Muscle of arm (tissue), 12 donors: ENCODE results near the gene ARRDC1. TPM values are rescaled to one million over a fixed set of nuclear protein-coding genes. Genes with fewer than 3 reads are reported as not detected.
A peak's percentile ranks its signal among the peaks of the same experiment; 100 is the strongest.
"Not testable (repeated sequence)": the region's sequence is repeated elsewhere in the genome, so short reads cannot be mapped to it uniquely, and the experiment has no call there.

Experiments
- DNase-seq: peaks from one replicate; pipeline ENCODE4 v3.0.0-alpha.2; 2013
- polyA plus RNA-seq, 12 donors: library from polyadenylated mRNA; unstranded; fragments of 120-200 nt; gene quantifications; one replicate each; pipeline ENCODE4 v1.2.1, GENCODE V29; 2013; ENCODE audit not compliant: insufficient read length in 12 of 12

ARRDC1 gene
- polyA plus RNA-seq, 12 donors = 18.7 to 71.0 (median 33.4) TPM; not detected in 1

DNA sequence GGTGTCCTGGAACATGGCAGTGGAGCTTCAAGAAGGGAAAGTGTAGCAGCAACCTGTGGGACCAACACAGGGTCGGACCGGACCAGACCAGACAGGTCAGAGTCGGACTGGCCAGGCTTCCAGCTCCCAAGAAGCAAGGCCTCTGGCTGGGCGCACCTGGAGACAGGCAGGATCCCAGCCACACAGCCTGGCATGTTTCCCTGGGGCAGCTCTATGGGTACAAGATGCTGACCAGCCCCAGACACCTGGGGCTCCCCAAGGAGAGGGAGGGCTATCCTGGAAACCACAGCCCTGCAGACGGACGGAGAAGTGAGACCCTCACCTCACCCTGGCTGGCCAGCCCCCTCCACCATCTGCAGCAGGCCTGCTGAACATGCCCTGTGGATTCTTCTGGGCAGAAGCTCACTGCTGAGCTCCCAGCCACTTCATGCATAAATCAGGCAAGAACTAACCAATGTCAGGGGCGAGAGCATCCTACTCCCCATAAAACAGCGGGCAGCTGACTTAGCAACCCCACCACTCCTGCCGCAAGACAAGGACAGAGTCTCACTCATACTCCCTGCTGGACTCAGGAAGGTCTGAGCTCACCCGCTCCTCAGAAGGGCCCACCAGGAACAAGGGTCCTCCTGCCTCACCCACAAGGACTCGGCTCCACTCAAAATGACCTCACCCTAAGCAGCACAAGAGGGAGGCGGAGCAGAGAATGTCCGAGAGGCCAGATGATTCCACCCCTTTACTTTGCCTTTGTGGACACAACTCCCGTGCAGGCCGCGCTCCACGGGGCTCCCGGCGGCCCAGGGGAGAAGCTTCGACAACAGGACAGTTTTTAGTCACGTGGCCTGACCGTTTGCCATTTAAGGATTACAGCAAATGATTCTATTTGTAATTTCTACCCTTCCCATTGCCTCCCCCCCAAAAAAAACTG, 23.9 kb upstream of the ARRDC1 start:
- DNase-seq = no peak

DNA sequence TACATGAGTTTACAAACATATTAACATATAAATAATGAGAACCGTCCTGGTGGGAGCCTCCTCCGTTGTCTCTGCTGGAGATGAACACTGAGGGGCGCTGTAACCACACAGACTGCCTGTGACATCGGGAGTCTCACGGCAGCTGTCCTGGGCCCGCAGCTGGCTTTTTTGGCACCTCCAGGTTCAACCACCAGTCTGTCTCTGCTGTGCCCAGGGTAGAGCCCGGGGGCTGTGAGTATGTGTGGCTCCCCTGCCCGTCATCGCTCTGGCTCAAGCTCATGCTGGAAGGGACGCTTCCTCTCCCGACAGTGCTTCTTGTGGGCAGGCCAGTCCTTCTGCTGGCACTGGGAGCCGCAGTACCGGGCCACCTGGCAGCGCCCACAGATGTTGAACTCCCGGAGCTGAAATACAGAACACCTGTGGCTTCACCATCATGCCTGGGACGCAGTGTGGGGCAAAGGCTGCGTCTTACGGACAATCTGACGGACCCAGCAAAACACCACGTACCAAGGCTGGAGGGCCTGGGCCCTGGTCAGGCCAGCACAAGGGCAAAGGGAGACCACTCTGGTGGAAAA, 23.1 kb upstream of the ARRDC1 start:
- no peak for DNase-seq

GRCh38 chr9:137583347-137583746, 22.1 kb upstream of the ARRDC1 start:
- DNase-seq = no peak

DNA sequence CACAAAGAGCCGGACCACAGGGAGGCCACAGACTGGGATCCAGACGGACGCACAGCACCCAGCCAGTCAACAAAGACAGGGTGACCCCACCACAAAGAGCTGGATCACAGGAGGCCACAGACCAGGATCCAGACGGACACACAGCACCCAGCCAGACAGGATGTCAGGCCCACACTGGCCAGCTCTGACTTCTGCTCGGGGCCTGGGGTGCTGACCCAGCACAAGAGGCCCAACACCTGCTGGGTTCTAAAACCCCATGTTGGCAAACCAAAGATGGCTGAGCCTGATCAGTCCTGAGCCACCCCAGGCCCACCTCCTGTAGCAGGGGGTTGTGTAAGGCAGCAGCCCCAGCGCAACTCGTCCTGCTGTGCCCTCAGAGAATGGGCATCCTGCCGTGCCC, 21.5 kb upstream of the ARRDC1 start:
- no peak for DNase-seq

DNA sequence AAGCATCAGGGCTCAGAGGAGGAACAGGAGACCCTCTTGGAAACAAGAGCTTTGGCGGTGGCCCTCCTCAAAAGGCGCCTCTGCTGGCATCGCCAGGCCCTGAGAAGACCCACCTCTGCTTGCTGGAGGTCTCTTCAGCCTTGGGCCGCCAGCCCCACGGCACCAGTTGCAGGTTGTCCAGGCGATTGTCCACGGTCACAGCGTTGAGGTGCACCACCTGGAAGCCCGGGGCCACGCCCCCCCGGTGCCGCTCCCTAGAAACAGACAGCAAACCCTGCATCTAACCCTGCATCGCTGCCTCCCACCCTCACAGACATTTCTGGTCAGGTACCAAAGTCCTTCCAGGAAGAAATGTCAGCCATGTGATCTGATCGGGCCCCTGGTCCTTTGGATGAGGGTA, 18.6 kb upstream of the ARRDC1 start:
- DNase-seq = no peak

DNA sequence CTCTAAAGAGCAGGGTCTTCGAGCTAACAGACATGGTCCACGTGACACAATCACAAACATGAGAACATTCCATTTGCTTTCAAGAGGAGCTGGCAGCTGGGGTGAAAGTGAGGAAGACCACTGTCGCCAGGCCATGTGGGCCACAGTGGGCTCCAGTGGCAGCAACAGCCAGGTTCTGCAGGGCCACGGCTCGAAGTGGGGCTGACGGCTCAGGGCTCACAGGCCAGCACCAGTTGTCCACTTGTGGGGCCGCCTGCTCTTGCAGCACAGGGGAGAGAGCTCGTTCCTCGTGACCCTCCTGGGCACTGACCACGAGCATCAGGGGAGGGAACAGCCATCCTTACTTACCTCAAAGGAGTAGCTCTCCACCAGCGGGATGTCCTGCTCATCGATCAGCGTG, 17.2 kb upstream of the ARRDC1 start:
- no peak for DNase-seq

- no peak for DNase-seq
Measured at GRCh38 chr9:137588891-137589290, 16.6 kb upstream of the ARRDC1 start.

DNA sequence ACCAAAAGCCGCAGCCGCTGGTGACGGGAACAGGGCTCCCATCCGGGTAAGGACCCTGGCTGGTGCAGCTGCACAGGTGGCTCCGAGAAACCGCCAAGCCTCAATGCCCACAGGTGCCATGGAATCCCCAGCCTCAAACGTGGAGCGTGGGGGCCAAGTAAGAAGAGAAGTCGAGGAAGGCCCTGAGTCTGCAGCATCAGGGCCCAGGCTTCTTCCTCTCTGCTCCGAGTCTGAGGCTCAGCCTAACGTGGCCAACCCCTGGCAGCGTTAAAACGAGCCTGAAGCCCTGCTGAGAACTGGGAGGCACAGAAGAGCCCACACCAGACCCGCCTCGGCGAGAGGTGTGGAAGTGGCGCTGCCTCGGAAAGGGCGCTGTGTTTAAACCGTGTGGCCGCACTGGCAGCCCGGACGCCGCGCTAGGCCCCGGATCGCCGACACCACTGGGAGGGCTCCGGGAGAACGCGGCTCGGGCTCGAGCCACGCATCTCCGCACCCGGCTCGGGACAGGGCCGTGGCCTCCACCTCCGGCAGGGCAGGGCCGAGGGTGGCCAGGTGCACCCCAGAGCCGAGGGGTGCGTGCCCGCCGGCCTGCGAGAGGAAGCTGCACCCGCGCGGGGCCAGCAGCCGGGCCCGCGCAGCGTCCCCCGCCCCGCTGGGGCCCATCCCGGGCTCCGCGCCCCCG, 15.9 kb upstream of the ARRDC1 start:
- DNase-seq = no peak

DNA sequence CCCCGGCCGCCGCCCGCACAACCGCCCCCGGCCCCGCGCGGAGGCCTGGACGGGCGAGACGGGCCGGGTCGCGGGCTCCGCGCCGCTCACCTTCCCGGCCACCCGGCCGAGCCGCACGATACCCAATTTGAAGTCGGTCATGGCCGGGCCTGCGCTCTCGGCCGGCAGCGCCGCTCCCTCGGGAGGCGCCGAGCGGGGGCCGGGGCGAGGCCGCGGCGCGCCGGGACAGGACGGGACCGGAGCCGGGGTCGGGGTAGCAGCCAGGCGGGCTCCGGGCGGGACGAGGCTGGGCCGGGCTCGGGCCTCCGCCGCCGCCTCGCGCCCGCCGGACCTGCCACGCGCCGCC, 15.4 kb upstream of the ARRDC1 start:
- no peak for DNase-seq

DNA sequence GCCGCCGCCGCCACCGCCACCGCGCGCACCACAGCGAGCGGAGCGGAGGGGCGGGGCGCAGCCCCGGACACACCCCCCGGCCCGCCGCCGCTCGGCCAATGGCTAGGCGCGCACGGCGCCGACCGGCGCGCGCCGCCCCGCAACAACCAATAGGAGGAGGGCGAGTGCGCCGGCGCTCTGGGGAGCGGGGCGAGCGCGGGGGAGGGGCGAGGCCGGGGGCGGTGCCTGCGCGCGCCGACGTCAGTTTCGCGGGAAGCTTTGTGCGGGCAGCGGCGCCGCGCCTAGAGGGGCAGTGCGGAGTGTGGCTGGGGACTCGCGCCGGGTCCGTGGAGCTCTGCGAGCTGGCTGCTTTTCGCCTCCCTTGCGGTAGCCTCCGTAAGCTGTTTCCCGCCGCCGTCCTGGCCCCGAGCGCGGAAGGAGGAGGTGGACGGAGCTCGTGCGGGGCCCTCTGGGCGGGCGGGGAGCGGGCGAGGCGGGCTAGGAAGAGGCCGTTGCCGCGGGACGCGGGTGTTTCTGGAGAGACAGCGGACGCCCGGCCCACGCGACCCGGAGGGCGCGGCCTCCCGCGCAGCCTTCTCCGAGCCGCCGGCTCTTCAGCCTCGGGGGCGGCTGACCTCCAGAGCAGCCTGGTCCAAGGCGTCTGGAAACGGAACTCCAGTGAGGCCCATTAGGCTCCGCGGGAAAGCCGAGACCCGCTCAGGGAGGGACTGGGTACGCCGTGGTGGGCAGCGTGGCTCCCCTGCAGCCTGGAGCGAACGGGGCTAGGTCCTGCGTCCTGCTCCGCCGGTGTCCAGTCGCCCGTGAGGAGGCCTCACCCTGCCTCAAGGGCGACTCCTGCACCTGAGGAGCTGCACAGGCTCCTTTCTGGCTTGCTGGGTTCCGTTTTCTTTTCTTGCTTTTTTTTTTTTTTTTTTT, 14.8 kb upstream of the ARRDC1 start, which contains the start of gene ZMYND19:
ZMYND19 (minus strand) TSS at position 44 of the 915 bp plus-strand sequence. CDS start 249 bp downstream, outside the sequence.
- DNase-seq = peak; percentile 86

DNA sequence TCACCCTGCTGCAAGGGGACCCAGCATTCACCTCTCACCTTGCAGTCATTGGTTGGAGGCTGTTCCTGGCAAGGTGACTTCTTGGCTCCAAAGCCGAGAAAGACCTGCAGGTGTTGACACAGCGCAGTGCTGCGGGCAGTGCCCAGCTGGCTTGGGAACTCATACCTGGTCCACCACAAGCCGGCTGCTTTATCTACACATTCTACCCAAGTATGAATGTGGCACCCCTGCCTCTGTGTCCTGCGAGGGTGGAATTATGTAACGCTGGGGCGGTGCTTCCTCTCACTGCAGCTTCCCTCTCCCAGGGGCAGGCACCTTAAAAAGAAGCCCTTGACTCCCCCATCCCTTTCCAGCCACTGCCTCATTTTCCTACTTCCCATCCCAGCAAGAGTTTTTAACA, 12.7 kb upstream of the ARRDC1 start:
- DNase-seq = no peak

DNA sequence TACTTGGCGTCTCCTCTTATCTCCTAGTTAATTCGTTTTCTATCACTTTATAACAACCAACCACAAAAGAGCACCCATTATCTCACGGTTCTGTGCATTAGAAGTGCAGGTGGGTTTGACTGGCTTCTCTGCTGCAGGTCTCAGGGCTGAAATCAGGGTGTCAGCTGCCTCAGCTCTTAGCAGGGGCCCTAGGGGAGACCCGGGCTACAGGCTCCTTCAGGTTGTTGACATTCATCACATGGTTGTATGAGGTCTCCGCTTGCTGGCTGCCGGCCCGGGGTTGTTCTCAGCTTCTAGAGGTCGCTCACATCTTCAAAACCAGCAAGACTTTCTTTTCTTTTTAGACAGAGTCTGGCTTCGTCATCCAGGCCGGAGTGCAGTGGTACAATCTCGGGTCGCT, 12.3 kb upstream of the ARRDC1 start:
- no peak for DNase-seq

GRCh38 chr9:137596577-137596976, 8.9 kb upstream of the ARRDC1 start:
- DNase-seq = not testable (repeated sequence)

GRCh38 chr9:137598943-137599342, 6.5 kb upstream of the ARRDC1 start:
- no peak for DNase-seq

- no peak for DNase-seq
Measured at GRCh38 chr9:137602661-137603060, 2.8 kb upstream of the ARRDC1 start.

GRCh38 chr9:137603879-137604278, 1.6 kb upstream of the ARRDC1 start:
- no peak for DNase-seq

DNA sequence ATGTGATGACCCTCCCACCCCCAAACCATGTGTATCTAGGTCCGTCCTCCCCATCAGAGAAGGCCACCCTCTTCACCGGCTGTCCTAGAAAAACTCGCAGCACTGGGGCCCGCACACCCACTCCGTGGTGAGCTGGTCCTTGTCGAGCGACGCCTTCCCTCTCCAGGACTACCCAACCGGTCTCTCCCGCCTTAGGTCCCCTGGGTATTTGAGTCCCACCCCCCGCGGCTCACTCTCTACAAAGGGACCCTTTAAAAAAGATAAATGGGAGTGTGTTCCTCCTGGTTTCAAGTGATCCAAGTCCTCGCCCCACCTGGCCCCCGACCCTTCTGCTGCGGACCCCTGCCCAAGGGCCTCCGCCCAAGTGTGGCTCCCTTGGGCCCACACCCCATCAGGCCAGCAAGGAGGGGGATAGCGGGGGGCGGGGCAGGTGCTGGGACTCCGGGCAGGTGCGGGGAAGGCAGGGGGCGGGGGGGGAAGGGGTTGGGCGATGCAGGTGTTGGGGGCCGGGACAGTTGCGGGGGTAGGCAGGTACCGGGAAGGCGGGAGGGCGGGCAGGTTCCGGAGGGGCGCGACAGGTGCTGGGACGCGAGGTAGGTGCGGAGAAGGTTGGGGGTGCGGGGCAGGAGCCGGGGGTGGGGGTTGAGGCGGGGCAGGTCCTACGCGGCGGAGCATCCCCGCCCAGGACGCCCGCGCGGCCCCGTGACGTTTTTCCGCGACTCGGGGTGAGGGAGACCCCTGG, 970 bp upstream of the ARRDC1 start:
- DNase-seq = no peak

- DNase-seq = no peak
Measured at GRCh38 chr9:137606005-137606621, 627 bp downstream of the ARRDC1 start.

GRCh38 chr9:137606734-137607138, 1.2 kb downstream of the ARRDC1 start:
- DNase-seq = no peak

DNA sequence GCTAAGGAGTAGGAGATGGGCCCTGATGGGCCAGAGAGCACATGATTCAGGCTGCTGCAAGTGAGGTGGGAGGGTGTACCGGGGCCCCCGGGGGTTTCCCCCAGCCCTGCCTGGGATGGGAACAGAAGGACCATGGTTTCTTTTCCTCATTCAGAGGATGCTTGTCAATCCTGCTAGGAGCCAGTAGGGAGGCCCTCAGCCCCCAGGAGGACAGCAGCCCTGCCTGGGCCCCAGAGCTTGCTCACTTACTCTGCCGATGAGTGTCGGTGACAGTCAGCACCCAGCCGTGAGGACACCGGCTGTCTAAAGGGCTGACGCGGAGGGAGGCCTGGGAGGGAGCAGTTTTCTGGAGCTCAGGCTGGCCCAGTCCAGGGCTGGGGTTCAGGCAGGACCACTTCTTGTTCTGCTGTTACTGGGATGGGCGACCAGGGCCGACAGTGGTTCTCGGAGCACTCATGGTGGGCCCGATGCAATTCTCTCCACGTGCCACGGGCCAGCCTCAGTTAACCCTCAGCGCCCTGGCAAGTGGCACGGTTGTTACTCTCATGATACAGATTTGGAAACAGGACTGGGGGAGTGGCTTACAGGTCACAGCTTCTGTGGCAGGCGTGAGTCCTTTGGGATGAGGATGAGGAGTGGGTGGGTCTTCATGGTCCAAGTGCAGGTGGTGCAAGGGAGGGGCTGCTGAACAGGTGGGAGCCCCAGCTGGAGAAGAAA, 1.8 kb downstream of the ARRDC1 start:
- DNase-seq = no peak
